ENCODE measurements around the gene FPR1.

FPR1 gene

DNA sequence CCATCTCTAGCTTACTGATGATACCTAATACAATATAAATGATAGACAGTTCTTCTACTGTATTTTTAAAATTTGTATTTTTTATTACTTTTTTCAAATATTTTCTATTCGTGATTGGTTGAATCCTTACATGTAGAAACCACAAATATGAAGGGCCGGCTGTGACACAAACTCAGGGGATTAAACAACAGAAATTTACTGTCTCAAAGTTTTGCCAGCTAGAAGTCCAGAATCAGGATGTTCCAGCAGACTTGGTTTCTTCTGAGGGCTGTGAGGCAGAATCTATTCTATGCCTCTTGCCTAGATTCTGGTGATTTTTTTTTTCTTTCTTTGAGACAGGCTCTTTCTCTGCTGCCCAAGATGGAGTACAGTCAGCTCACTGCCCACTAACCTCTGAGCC is 13.8 kb downstream of the FPR1 start:
- DNase-seq (ENCODE audit: low read depth in 2 of 2), result no peak

- DNase-seq (ENCODE audit: low read depth in 2 of 2), result no peak
These were observed 14.3 kb downstream of the FPR1 start for GRCh38 chr19:51737389-51737788.

- no peak for DNase-seq (ENCODE audit: low read depth in 2 of 2)
These were observed 15.8 kb downstream of the FPR1 start for GRCh38 chr19:51735759-51736449.

DNA sequence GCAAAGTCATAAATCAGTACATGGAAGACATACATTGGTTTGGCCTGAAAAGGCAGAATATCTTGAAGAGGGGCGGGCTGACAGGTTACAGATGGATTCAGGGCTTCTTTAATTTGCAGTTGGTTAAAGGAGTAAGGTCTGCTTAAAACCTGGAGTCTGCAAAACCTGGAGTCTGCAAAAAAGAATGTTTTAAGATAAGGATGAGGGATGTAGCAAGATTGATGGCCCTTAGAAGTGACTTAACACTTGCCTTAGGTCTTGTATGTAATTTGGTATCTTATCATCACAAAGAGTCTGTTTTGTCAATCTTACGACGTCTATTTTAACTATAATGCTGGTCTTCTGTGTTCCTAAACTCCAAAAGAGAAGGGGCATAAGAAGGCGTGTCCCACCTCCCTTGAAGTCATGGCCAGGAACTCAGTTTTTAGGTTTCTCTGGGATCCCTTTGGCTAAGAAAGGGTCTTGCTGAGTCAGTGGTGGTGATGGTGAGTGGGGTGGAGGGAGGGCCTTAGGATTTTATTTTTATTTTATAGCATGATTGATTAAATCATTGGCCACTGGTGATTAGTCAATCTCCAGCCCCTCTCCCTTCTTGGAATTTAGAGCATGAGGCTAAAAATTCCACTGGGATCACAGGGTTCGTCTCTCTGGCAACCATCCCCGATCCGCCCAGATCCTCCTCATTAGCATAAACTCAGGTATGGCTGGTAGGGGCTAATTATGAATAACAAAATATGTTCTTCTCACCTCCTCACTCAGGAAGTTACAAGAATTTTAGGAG is 17.7 kb downstream of the FPR1 start:
- no peak for DNase-seq (ENCODE audit: low read depth in 2 of 2)

DNA sequence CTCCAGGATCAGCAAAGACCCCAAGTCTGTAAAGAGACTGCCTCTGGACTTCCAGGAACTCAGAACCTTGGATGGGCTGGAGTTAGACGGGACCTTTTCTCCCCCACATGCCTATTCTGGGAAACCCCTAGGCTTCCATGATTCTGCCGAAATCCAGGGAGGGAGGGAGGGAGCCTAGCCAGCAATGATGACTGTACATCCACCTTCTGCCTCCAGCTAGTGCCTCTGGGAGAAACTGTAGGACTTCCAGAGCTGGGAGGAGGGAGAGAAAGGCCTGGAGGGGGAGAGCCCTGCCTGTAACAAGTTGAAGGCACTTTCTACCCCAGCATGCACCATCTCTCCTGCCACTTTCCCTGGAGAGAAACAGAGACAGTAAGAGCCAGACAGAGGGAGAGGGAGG is 21.9 kb downstream of the FPR1 start:
- no peak for DNase-seq (ENCODE audit: low read depth in 2 of 2)

DNA sequence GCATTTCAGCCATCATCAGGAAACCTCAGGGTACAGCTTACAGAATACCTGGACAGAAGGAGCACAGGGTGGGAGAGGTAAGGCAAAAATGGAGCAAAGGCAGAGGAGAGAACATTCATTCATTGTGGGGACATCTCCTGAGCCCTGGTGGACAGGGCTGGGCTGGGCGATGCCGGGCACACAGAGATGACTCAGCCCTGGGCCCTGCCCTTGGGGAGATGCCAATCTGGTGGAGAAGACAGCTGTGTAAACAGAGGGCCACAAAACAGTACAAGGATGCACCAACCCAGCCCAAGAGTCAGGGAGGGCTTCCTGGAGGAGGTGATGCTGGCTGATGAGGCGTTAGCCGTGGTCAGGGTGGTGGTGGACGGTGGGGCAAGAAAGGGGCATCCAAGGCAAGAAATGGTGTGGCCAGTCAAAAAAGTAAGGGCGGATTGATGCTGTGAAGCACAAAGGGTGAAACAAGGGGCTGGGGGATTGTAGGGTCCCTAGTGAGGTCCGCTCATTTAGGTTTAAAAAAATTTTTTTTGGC is 24.3 kb downstream of the FPR1 start:
- no peak for DNase-seq (ENCODE audit: low read depth in 2 of 2)

GRCh38 chr19:51726049-51726448 is 25.6 kb downstream of the FPR1 start:
- DNase-seq (ENCODE audit: low read depth in 2 of 2), result no peak

DNA sequence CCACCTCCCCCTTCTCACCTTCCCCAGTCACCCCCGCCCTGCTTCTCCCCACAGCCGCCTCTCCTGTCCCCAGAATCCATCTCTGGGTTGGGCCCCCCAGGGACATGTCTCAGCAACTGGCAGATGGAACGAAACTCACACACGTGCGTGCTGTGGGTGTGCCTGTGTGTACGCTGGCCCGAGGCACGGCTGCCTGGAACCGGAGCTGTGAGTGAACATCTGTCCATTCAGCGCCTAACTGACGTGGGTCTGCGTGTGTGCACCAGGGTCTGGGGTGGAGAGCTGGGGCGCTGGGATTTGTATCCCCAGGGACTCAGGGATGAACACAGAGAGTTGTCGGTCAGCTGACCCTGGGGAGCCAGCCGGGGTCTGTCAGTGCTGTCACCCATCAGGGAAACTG is 27.1 kb downstream of the FPR1 start:
- DNase-seq (ENCODE audit: low read depth in 2 of 2), result no peak

DNA sequence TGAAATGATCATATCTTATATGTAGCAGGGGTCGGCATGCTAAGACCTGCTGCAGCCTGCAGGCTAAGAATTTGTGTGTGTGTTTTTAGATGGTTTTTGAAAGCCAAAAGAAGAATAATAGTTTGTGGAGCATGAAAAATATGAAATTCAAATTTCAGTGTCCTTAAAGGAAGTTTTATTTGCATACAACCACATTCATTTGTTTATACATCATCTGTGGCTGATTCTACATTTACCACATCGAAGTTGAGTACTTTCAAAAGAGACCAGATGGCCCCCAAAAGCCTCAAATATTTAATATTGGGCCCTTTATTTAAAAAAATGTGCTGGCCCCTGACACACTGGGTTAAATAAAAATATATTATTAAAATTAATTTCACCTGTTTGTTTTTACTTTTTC is 29.2 kb downstream of the FPR1 start:
- no peak for DNase-seq (ENCODE audit: low read depth in 2 of 2)

DNA sequence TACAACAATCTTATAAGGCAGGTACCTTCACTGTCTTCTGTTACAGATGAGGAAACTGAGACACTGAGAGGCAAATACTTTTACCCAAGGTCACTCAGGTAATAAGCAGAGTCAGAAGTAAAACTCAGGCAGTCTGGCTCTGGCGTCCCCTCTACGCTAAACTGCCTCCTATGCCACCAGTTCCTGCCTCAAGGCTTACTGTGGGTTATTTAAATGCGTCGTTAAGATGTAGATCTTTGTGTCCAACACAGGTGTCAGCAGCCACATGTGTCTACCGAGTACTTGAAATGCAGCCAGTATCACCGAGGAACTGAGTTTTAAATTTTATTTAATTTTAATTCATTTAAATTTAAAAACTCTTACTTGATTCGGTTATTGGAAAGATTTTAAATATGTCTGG is 29.8 kb downstream of the FPR1 start:
- no peak for DNase-seq (ENCODE audit: low read depth in 2 of 2)

DNA sequence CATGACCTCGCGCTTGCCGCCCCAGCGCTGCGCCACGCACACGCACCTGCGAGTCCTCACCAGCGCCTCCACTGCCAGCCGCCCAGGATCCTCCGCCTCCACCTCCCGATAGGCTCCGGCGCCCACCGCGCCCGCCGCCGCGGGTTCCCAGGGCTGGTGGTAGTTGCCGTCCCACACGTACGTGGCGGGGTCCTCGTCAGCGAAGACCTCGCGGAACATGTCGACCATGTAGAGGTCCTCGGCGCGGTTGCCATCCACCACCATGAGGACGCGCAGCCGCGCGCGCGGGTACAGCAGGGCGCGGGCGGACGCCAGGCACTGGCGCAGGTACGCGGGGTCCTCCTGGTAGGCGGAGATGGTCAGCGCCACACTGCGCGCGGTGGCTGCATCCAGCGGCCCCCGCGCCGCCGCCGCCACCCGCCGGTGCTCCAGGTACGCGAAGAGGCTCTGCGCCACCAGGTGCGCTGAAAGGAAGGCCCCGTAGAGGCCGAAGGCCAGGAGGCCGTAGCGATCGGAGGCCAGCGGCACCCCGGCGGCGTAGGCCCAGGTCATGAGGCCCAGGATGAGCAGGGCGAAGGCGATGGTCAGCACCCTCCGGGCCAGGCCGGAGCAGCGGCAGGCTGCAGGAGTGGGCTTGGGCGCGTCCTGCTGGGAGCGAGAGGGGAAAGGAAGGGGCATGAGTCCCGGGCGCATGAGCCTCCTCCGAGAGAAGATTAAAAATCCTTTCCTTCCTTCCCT is 32.3 kb downstream of the FPR1 start:
- DNase-seq (ENCODE audit: low read depth in 2 of 2), result no peak

DNA sequence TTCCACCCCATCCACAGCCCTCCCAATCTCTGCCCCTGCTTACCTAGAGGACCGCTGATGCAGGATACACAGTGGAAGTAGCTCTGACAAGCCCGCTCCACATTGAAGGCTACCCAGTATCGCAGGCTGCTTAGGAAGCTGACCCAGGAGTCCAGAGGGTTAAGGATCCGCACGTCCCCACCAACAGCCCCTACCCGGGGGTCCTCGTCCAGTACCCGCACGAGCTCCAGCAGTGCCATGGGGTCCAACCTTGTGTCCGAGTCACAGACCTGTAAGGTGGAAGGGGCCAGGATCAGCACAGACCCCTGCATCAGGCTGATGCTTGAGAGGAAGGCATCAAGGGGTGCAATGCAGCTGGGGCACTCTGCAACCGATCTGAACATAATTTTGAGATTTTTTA is 34.8 kb downstream of the FPR1 start:
- no peak for DNase-seq (ENCODE audit: low read depth in 2 of 2)

DNA sequence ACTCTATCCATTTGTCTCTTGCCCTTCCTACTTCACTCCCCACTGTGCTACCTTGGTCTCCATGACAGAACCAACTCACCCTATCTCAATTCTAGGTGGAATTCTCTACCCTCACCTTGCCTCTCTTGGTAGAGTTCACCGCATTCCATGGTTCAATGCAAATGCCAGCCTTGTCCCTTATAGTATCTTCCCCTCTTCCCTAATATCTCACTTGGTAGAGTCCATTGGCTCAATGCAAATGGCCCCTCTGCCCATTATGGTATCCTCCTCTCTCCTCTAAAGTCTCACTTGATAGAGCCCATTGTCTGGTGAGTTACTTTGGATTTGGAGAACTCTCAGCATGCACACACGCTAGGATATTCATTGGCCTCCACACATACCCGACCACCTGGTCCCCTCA is 35.8 kb downstream of the FPR1 start:
- DNase-seq (ENCODE audit: low read depth in 2 of 2), result no peak

DNA sequence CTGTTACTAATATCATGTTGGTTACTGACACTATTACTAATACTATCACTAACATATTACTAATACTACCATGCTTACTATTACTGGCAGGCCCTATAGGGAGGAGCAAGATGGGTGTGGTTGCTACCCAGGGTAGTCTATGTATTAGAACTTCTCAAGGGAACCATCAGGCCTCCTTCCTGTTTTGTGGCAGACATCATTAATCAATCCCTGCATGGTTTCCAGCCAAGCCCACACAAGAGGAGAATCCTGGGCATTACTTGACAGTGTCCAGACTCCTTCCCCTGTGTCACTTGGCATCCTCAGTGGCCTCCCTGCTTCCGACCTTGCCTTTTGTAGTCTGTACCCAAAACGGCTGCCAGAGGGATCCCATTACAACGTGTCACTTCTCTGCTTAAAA is 36.8 kb downstream of the FPR1 start:
- no peak for DNase-seq (ENCODE audit: low read depth in 2 of 2)

GRCh38 chr19:51713319-51714285 is 38.1 kb downstream of the FPR1 start:
- DNase-seq (ENCODE audit: low read depth in 2 of 2), result no peak

GRCh38 chr19:51712461-51713081 is 39.1 kb downstream of the FPR1 start:
- no peak for DNase-seq (ENCODE audit: low read depth in 2 of 2)

DNA sequence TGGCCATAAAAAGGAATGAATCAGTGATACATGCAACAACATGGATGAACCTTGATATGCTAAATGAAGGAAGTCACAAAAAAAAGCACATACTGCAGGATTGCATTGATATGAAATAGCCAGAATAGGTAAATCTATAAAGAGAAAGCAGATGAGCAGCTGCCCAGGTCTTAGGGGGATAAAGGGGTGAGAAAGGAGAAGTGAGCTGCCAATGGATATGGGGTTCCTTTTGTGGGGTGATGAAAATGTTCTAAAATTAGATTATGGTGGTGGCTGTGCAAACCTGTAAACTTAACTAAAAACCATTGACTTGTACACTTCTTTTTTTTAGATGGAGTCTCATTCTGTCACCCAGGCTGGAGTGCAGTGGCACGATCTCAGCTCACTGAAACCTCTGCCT is 40.0 kb downstream of the FPR1 start:
- DNase-seq (ENCODE audit: low read depth in 2 of 2), result no peak

DNA sequence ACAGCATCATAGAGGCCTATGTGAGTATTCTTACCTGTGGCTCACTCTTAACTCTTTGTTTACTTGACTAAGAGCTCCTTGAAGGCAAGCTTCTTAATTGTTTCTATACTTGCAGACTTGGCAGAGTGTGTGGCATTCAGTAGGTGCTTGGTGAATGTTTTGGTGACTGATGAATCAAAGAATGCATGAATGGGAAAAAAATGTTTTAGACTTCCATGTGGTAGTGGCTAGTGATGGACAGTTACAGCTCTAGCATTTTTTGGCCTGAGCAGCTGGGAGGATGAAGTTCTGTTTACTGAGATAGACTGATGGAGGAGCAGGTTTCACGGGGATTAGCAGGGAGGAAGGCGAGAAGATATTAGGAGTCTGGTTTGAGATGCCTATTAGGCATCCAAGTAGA is 41.5 kb downstream of the FPR1 start:
- DNase-seq (ENCODE audit: low read depth in 2 of 2), result no peak

GRCh38 chr19:51709575-51709974 is 42.1 kb downstream of the FPR1 start:
- no peak for DNase-seq (ENCODE audit: low read depth in 2 of 2)

DNA sequence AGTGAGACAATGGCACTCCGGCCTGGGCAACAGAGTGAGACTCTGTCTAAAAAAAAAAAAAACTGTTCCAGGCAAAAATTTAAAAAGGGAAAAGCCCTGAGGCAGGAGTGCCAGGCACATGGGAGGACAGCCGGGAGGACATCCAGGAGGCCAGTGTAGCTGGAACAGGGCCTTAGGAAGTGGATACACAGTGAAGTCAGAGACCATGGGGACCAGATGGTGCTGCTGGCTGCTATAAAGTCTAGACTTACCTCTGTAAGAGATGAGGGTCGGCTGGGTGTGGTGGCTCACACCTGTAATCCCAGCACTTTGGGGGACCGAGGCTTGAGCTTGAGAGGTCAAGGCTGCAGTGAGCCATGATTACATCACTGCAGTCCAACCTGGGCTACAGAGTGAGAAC is 42.9 kb downstream of the FPR1 start:
- DNase-seq (ENCODE audit: low read depth in 2 of 2), result no peak

DNA sequence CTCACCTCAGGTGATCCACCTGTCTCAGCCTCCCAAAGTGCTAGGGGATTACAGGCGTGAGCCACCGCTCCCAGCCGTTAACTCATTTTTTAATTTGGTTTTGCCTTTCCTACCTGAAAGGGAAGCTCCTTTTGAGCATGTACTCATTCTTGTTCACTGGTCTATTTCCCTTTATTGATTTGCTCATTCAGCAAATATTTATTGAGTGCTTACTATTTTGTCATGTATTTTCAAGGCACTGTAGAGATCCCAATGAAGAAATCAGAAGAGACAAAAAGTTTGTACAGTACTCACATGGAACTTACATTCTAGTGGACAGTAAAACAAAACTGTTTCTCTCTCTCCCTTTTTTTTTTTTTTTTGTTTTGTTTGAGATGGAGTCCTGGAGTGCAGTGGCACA is 44.8 kb downstream of the FPR1 start:
- no peak for DNase-seq (ENCODE audit: low read depth in 2 of 2)
